Measurements from ENCODE around the gene FLT3LG.

DNA sequence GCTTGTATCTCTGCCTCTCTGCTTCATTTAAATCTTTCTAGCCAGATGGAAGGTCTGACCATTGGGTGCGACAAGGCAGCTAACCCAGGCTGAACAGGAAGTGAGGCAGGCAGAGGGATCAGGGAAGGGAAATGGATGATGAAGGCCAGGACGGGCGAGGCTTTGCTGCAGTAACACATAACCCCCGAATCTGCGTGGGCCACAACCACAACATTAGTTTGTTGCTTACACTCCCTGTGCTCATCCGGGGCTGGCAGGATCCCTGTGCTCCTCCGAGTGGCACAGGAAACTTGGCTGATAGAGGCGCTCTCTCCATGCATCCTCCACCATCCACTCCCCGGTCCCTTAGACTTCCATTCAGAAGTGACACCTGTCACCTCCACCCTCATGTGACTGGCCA is 1.1 kb upstream of the FLT3LG start:
- TF ChIP-seq, protein P1, sequence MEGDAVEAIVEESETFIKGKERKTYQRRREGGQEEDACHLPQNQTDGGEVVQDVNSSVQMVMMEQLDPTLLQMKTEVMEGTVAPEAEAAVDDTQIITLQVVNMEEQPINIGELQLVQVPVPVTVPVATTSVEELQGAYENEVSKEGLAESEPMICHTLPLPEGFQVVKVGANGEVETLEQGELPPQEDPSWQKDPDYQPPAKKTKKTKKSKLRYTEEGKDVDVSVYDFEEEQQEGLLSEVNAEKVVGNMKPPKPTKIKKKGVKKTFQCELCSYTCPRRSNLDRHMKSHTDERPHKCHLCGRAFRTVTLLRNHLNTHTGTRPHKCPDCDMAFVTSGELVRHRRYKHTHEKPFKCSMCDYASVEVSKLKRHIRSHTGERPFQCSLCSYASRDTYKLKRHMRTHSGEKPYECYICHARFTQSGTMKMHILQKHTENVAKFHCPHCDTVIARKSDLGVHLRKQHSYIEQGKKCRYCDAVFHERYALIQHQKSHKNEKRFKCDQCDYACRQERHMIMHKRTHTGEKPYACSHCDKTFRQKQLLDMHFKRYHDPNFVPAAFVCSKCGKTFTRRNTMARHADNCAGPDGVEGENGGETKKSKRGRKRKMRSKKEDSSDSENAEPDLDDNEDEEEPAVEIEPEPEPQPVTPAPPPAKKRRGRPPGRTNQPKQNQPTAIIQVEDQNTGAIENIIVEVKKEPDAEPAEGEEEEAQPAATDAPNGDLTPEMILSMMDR (conservative IDR thresholded peaks at IDR 0.05 in 1 of 2, IDR thresholded peaks at IDR 0.05 in 1 of 2; ENCODE audit: extremely low read depth in 1 of 2, insufficient read depth in 1 of 2, low read depth in 1 of 2, low read length in 2 of 2), result no peak
- TF ChIP-seq EZH2 (IDR thresholded peaks at IDR 0.05; ENCODE audit: borderline replicate concordance, low read length), result no peak

Data from mammary epithelial cell (primary cell).